GM12875 (cell line): Measurements from ENCODE around the gene NXN.
"Not testable (repeated sequence)": the region's sequence is repeated elsewhere in the genome, so short reads cannot be mapped to it uniquely, and the experiment has no call there.

Experiments used
- H3K4me3 ChIP-seq: one replicate; pipeline ENCODE4 v1.5.1; 2011; ENCODE audit warnings: low read depth, low read length, control low read depth
- CTCF ChIP-seq: IDR thresholded peaks from 2 replicates; pipeline ENCODE4 v1.5.1; 2011; ENCODE audit warnings: low read depth, mild to moderate bottlenecking, control low read depth, inconsistent platforms, low read length, moderate library complexity, borderline replicate concordance; ENCODE audit not compliant: insufficient read depth

The NXN gene

GRCh38 chr17:788551-788950 is 191.0 kb downstream of the NXN start:
- TF ChIP-seq CTCF, result no peak
- no peak overlapping the region for H3K4me3 ChIP-seq

- H3K4me3 ChIP-seq, result no peak overlapping the region
- TF ChIP-seq CTCF, result no peak
Observed at GRCh38 chr17:787641-788221, 191.8 kb downstream of the NXN start.

GRCh38 chr17:785901-786300 is 193.7 kb downstream of the NXN start:
- H3K4me3 ChIP-seq, result not testable (repeated sequence)

- H3K4me3 ChIP-seq, result no peak overlapping the region
- TF ChIP-seq CTCF, result no peak
Observed at GRCh38 chr17:784143-784542, 195.4 kb downstream of the NXN start.

GRCh38 chr17:781805-782731 is 197.5 kb downstream of the NXN start, which contains the start of the genes GLOD4 and MRM3:
Gene GLOD4 (minus strand): TSS chr17:782280. CDS start chr17:782255, 25 bp downstream.
Gene MRM3 (plus strand): TSS chr17:782353. CDS start chr17:782379, 26 bp downstream.
- TF ChIP-seq CTCF, result no peak
- peak within 1 kb of the TSS; percentile 99 for H3K4me3 ChIP-seq

GRCh38 chr17:778096-778495 is 201.5 kb downstream of the NXN start:
- H3K4me3 ChIP-seq, result no peak overlapping the region
- no peak for TF ChIP-seq CTCF

- no peak for TF ChIP-seq CTCF
- no peak overlapping the region for H3K4me3 ChIP-seq
Observed at GRCh38 chr17:774313-774584, 205.3 kb downstream of the NXN start.
